Endothelial cell of umbilical vein (primary cell): ENCODE data around the gene NFATC1. TPM values are rescaled to one million over a fixed set of nuclear protein-coding genes. Genes with fewer than 3 reads are reported as not detected.

Experiments used
- BruUV-seq: library from RNA; stranded (reverse); fragments of 400-500 nt; replicated peaks from 2 replicates; lab custom pipeline; 2021; lab: Mats Ljungman, UMichigan
- CTCF ChIA-PET: fragments of 300-600, 350-600 bp; sonication (Branson Sonifier 250); formaldehyde crosslinking; loops from one replicate; lab custom pipeline; 2021; ENCODE audit warnings: antibody characterized with exemption, inconsistent platforms; lab: Charles Lee
- POLR2A ChIA-PET: fragments of 300-600, 350-600 bp; sonication (Branson Sonifier 250); formaldehyde crosslinking; loops from one replicate; lab custom pipeline; 2021; ENCODE audit warnings: antibody characterized with exemption, inconsistent platforms; lab: Charles Lee
- DNase-seq: peaks from one replicate; pipeline ENCODE4 v3.0.0-alpha.2; 2011; ENCODE audit warnings: low read depth, low spot score
- FAIRE-seq: peaks from 2 replicates; lab custom pipeline; 2011; peaks lifted over from hg19 to GRCh38; lab: Jason Lieb, UNC
- H2AFZ ChIP-seq: 2 replicates; pipeline ENCODE4 v1.6.0; 2012; ENCODE audit warnings: low read depth, low read length, control low read depth, inconsistent platforms
- H3K27ac ChIP-seq: 2 replicates; pipeline ENCODE4 v1.5.1; 2011; ENCODE audit warnings: low read depth, mild to moderate bottlenecking, control low read depth, low read length, moderate library complexity; ENCODE audit not compliant: insufficient read depth
- H3K27me3 ChIP-seq, 2 experiments: 2 replicates each; pipeline versions ENCODE4 v1.6.0 to v1.6.1; 2011; ENCODE audit warnings: low read length in 2 of 2, mixed read lengths in 1 of 2; ENCODE audit not compliant: control insufficient read depth in 2 of 2, insufficient read depth in 2 of 2
- H3K36me3 ChIP-seq, 2 experiments: 2 replicates in 1 of 2; 3 replicates in 1 of 2; pipeline ENCODE4 v1.5.1; 2011; ENCODE audit warnings: low read length in 2 of 2, mild to moderate bottlenecking in 1 of 2, moderate library complexity in 1 of 2; ENCODE audit not compliant: control insufficient read depth in 2 of 2, insufficient read depth in 2 of 2; ENCODE audit errors: extremely low read depth in 1 of 2
- H3K4me1 ChIP-seq: 3 replicates; pipeline ENCODE4 v1.5.1; 2011; ENCODE audit warnings: mild to moderate bottlenecking, low read length; ENCODE audit not compliant: control insufficient read depth, insufficient read depth; ENCODE audit errors: extremely low read depth
- H3K4me2 ChIP-seq: 2 replicates; pipeline ENCODE4 v1.6.1; 2011; ENCODE audit warnings: low read length, control low read depth, mixed read lengths; ENCODE audit not compliant: insufficient read depth
- H3K4me3 ChIP-seq, 3 experiments: fragments of 200-600 bp in 1 of 3; sonication (generic), shearing (Covaris generic) in 1 of 3; replicated peaks in 1 of 3; 2 replicates each; pipeline ENCODE4 v1.5.1; 2011 to 2016; ENCODE audit warnings: control low read depth in 3 of 3, low read length in 3 of 3, mild to moderate bottlenecking in 2 of 3, inconsistent platforms in 1 of 3, low read depth in 1 of 3, moderate library complexity in 1 of 3; ENCODE audit not compliant: insufficient read depth in 1 of 3
- H3K79me2 ChIP-seq: 2 replicates; pipeline ENCODE4 v1.6.0; 2012; ENCODE audit warnings: low read length, inconsistent platforms; ENCODE audit not compliant: control insufficient read depth, insufficient read depth
- H3K9ac ChIP-seq: replicated peaks from 2 replicates; pipeline ENCODE3; 2011; ENCODE audit warnings: low read length, control low read depth; ENCODE audit not compliant: insufficient read depth; ENCODE audit errors: extremely low read depth
- H3K9me1 ChIP-seq: replicated peaks from 3 replicates; pipeline ENCODE4 v1.6.0; 2011; ENCODE audit warnings: mild to moderate bottlenecking, low read length; ENCODE audit not compliant: control insufficient read depth, insufficient read depth; ENCODE audit errors: extremely low read depth
- H3K9me3 ChIP-seq: replicated peaks from 2 replicates; pipeline ENCODE4 v1.5.1; 2012; ENCODE audit warnings: low read length, inconsistent platforms; ENCODE audit not compliant: control insufficient read depth, insufficient read depth
- H4K20me1 ChIP-seq: replicated peaks from 2 replicates; pipeline ENCODE3; 2011; ENCODE audit warnings: mild to moderate bottlenecking, low read length; ENCODE audit not compliant: control insufficient read depth, insufficient read depth; ENCODE audit errors: extremely low read depth
- CTCF ChIP-seq, 2 donors: IDR thresholded peaks; 1 replicate in 1 of 2; 2 replicates in 1 of 2; pipeline ENCODE4 v1.5.1; 2011; ENCODE audit warnings: low read length in 2 of 2, mild to moderate bottlenecking in 2 of 2, moderate library complexity in 2 of 2, control low read depth in 1 of 2, inconsistent platforms in 1 of 2, low read depth in 1 of 2; ENCODE audit not compliant: insufficient read depth in 1 of 2; ENCODE audit errors: extremely low read depth in 1 of 2
- EZH2 ChIP-seq: IDR thresholded peaks from 2 replicates; pipeline ENCODE4 v1.6.1; 2012; ENCODE audit warnings: borderline replicate concordance, low read depth, mild to moderate bottlenecking, moderate library complexity, low read length, inconsistent platforms; ENCODE audit not compliant: severe bottlenecking
- FOS ChIP-seq: IDR thresholded peaks from 2 replicates; pipeline ENCODE4 v1.6.1; 2011; ENCODE audit warnings: mild to moderate bottlenecking, low read length, moderate library complexity, borderline replicate concordance; ENCODE audit not compliant: insufficient read depth
- GATA2 ChIP-seq: IDR thresholded peaks from 2 replicates; pipeline ENCODE4 v1.7.0; 2011; ENCODE audit warnings: low read depth, mild to moderate bottlenecking, moderate library complexity, mixed read lengths, low read length; ENCODE audit not compliant: insufficient read length, insufficient read depth
- JUN ChIP-seq: IDR thresholded peaks from 2 replicates; pipeline ENCODE4 v1.6.1; 2011; ENCODE audit warnings: borderline replicate concordance, low read depth; ENCODE audit not compliant: insufficient read length, insufficient read depth
- MAX ChIP-seq: IDR thresholded peaks from 2 replicates; pipeline ENCODE4 v1.6.1; 2011; ENCODE audit not compliant: insufficient read depth, insufficient read length
- MYC ChIP-seq: IDR thresholded peaks from one replicate; pipeline ENCODE4 v1.6.1; 2011; ENCODE audit warnings: mild to moderate bottlenecking, low read depth, low read length
- POLR2A ChIP-seq: IDR thresholded peaks from 2 replicates; pipeline ENCODE4 v1.6.1; 2012; ENCODE audit warnings: low read depth, mild to moderate bottlenecking, control low read depth, low read length
- POLR2AphosphoS5 ChIP-seq: IDR thresholded peaks from 2 replicates; pipeline ENCODE4 v1.6.1; 2012; ENCODE audit warnings: low read depth, mild to moderate bottlenecking, control low read depth, low read length, moderate library complexity; ENCODE audit not compliant: insufficient read depth
- dilution Hi-C: fragments of 300-500 bp; cut with MboI; formaldehyde crosslinking; loops from one replicate; pipeline ENCODE4 v1.15.0; 2019; ENCODE audit warnings: low sequenced_read_pairs; ENCODE audit not compliant: extremely low pct_ligation_motif_present
- intact Hi-C: fragments of 100-400 bp; cut with micrococcal nuclease; formaldehyde crosslinking; loops from one replicate; pipeline ENCODE4 v1.10.0; 2022
- polyA plus RNA-seq, 4 experiments: library from polyadenylated mRNA; depleted of rRNA in 3 of 4; stranded (reverse) in 3 of 4; unstranded in 1 of 4; fragments of >200 nt; gene quantifications; 2 replicates each; pipeline versions ENCODE4 v1.2.1 to v1.2.3, GENCODE V29; 2011 to 2012; ENCODE audit warnings: missing spikeins in 1 of 4
- total RNA-seq: library from RNA; stranded (reverse); gene quantifications from 2 replicates; pipeline ENCODE4 v1.2.3, GENCODE V29; 2021

NFATC1 gene
- total and polyA plus RNA-seq, 2 donors (not counting 3 experiments of a cell fraction or from before 2014, with no cell fraction given), result 11.1 to 30.0 TPM

GRCh38 chr18:79559436-79559835 is 163.7 kb downstream of the NFATC1 start:
- dilution Hi-C loops, result no loop called here
- no peak overlapping the region for H2AFZ ChIP-seq
- no peaks in the 10 kb centered on the region for H3K9me1 ChIP-seq
- H3K4me2 ChIP-seq, result no peak overlapping the region
- H3K36me3 ChIP-seq, result no peaks in the 10 kb centered on the region
- no peaks in the 10 kb centered on the region for H3K27me3 ChIP-seq
- H3K4me3 ChIP-seq, result no peak overlapping the region
- no peaks in the 10 kb centered on the region for H3K4me1 ChIP-seq
- H3K9ac ChIP-seq, result no peak overlapping the region
- no peaks in the 10 kb centered on the region for H3K79me2 ChIP-seq
- POLR2A ChIA-PET, result no interaction called here
- CTCF ChIA-PET, result no interaction called here
- H3K27ac ChIP-seq, result no peak overlapping the region
- intact Hi-C loops, result no loop called here
- H3K9me3 ChIP-seq, result no peaks in the 10 kb centered on the region
- H4K20me1 ChIP-seq, result no peaks in the 10 kb centered on the region
- TF ChIP-seq MAX (no peak), MYC (no peak), POLR2AphosphoS5 (no peak), EZH2 (no peak), POLR2A (no peak), CTCF (IDR thresholded peaks at IDR 0.05; ENCODE audit: extremely low read depth in 1 of 2, insufficient read depth in 1 of 2, low read depth in 1 of 2, low read length in 2 of 2) (no peak), JUN (no peak), GATA2 (no peak), FOS (no peak)
- no peak for FAIRE-seq
- no TSS peak for BruUV-seq
- DNase-seq, result no peak
